Astrocyte of the spinal cord (primary cell): ENCODE results near the gene KIF24.

Experiments used
- DNase-seq: peaks from one replicate; pipeline ENCODE4 v3.0.0; 2011; ENCODE audit warnings: low read depth, low spot score
- H3K4me3 ChIP-seq: 2 replicates; pipeline ENCODE4 v1.5.1; 2011; ENCODE audit warnings: low read depth, mild to moderate bottlenecking, low read length, moderate library complexity
- in situ Hi-C: cut with HindIII; loops from 2 replicates; pipeline ENCODE4 v1.10.0; 2017; ENCODE audit warnings: low sequenced_read_pairs
- TF ChIP-seq, protein P1 (sequence below): IDR thresholded peaks from 2 replicates; pipeline ENCODE4 v1.5.1; 2012; ENCODE audit warnings: low read depth, mild to moderate bottlenecking, low read length, inconsistent platforms

The KIF24 gene

DNA sequence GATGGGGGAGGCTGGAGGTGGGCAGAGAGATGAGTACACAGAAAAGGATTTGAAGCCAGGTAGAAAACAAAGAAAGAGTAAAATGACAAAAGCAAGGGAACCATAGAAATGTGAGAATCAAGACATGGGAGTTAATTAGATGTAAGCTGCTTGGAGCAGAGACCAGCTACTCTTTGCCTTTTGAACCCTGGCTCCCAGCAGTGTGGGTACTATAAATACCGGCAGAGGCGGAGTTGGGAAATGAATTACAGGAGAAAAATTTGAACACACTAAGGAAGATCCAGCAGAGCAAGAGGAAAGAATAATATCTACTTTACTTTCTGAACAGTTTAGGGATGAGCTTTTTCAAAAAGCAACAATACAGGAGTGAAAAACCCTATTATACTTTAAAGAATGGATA is 36.5 kb downstream of the KIF24 start:
- no peak for DNase-seq
- H3K4me3 ChIP-seq: no peak overlapping the region
- in situ Hi-C loops: no loop called here
- TF ChIP-seq, protein P1, sequence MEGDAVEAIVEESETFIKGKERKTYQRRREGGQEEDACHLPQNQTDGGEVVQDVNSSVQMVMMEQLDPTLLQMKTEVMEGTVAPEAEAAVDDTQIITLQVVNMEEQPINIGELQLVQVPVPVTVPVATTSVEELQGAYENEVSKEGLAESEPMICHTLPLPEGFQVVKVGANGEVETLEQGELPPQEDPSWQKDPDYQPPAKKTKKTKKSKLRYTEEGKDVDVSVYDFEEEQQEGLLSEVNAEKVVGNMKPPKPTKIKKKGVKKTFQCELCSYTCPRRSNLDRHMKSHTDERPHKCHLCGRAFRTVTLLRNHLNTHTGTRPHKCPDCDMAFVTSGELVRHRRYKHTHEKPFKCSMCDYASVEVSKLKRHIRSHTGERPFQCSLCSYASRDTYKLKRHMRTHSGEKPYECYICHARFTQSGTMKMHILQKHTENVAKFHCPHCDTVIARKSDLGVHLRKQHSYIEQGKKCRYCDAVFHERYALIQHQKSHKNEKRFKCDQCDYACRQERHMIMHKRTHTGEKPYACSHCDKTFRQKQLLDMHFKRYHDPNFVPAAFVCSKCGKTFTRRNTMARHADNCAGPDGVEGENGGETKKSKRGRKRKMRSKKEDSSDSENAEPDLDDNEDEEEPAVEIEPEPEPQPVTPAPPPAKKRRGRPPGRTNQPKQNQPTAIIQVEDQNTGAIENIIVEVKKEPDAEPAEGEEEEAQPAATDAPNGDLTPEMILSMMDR: no peak

DNA sequence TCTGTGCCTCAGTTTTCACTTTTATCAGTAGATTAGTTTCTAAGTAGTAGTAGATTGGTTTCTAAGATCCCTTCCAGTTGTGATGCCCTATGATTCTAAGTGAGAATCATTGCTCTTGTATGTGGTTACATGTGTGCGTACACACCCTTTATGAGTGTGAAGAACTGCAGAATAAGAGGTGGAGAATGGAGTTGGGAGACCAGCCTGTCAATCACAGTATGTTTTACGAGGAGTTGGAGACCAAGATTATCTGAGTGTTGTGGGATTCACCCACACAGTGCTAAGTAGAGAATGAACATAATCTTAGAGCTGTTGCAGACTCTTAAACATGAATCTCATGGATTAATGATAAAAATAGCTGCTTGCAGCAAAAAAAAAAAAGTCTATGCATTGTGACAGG is 37.6 kb downstream of the KIF24 start:
- in situ Hi-C loops: no loop called here

DNA sequence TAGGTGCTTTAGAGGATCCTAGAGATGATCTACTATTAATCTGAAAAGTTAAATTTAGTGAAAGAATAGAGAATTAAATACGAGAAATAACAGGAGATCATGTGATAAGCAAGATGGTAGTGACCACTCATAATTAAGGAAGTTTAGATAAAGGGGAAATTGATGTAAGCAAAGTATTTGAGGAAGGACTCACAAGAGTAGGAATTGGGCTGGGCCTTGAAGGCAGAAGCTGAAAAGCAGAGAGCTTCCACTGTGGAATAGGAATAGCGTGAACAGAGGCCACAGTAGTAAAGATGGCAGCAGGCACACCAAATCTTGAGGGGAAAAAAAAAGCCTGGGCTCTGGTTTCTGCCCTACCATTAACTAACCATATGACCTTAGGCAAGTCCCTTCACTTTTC is 38.0 kb downstream of the KIF24 start:
- TF ChIP-seq, protein P1: no peak
- DNase-seq: no peak
- in situ Hi-C loops: no loop called here
- no peak overlapping the region for H3K4me3 ChIP-seq

More for the DNA sequence above, 37.6 kb downstream of the KIF24 start:
- H3K4me3 ChIP-seq: no peak overlapping the region
- TF ChIP-seq, protein P1: no peak
- no peak for DNase-seq

DNA sequence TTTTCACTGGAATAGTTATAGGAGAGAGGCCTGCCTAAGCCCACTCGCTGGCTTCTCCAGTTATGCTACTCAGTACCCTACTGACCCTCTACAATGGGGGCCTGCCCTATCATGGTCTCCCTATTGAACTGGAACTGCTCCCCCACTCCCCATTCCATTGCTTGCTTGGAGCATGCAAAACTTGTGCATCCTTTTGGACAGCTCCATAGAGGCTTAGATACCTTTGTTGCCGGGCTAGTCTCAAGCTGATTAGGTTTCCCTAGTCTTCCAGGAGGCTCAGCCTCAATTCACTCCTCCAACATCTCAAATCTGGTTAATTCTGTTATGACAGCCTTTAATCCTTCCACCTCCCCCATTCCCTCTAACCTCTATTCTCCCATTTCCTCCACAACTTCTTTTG is 39.9 kb downstream of the KIF24 start:
- DNase-seq: no peak
- TF ChIP-seq, protein P1: no peak
- in situ Hi-C loops: no loop called here
- H3K4me3 ChIP-seq: no peak overlapping the region

DNA sequence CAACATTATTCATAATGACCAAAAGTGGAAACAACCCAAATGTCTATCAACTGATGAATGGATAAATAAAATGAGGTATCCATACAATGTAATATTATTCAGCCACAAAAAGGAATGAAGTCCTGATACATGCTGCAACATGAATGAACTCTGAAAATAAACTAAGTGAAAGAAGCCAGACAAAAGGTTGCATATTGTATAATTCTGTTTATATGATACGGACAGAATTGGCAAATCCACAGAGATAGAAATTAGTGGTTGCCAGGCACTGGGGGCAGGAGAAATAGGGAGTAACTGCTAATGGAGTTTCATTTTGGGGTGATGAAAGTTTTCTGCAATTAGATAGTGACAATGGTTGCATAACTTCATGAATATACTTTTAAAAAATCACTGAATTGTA is 47.0 kb downstream of the KIF24 start:
- TF ChIP-seq, protein P1: no peak
- H3K4me3 ChIP-seq: no peak overlapping the region
- in situ Hi-C loops: no loop called here
- no peak for DNase-seq

DNA sequence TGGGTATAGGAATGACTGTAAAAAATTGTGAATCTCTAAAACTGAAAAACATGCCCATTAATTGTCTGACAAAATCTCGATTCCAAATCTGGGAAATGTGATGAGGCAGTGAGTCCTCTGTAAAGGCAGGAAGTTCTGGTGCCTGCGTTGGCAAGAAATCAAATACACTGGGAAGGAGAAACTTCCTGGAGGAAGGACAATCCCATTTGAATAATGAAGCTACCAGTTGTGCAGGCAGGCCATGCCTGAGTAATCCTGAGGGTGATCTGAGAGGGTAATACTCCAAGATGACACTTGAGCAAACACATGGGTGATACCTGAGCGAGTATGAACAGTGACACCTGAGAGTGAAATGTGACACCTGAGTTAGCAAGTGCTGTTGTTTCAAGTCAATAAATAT is 49.7 kb downstream of the KIF24 start:
- no peak for DNase-seq
- TF ChIP-seq, protein P1: no peak
- in situ Hi-C loops: no loop called here
- H3K4me3 ChIP-seq: no peak overlapping the region
